Hindlimb muscle (tissue), 1 donor: ENCODE data around the gene SH3BP5. TPM values are rescaled to one million over a fixed set of nuclear protein-coding genes. Genes with fewer than 3 reads are reported as not detected.
A peak's percentile ranks its signal among the peaks of the same experiment; 100 is the strongest.

Source experiments
- DNase-seq: peaks from one replicate; pipeline ENCODE4 v3.0.0-alpha.2; 2013
- polyA plus RNA-seq: library from polyadenylated mRNA; unstranded; fragments of 120-200 nt; gene quantifications from one replicate; pipeline ENCODE4 v1.2.1, GENCODE V29; 2013; ENCODE audit not compliant: insufficient read length

Gene SH3BP5
- polyA plus RNA-seq, 1 donor = 31.9 TPM

GRCh38 chr3:15325228-15325627 lies 7.2 kb downstream of the SH3BP5 start:
- no peak for DNase-seq

GRCh38 chr3:15324379-15324808 lies 8.0 kb downstream of the SH3BP5 start:
- DNase-seq = no peak

GRCh38 chr3:15323063-15323462 lies 9.3 kb downstream of the SH3BP5 start:
- DNase-seq = no peak

GRCh38 chr3:15321349-15321748 lies 11.0 kb downstream of the SH3BP5 start:
- no peak for DNase-seq

GRCh38 chr3:15319575-15319974 lies 12.8 kb downstream of the SH3BP5 start:
- peak; percentile 51 for DNase-seq

GRCh38 chr3:15319136-15319535 lies 13.2 kb downstream of the SH3BP5 start:
- DNase-seq = no peak

GRCh38 chr3:15318661-15319060 lies 13.7 kb downstream of the SH3BP5 start:
- no peak for DNase-seq

GRCh38 chr3:15316998-15317435 lies 15.4 kb downstream of the SH3BP5 start:
- no peak for DNase-seq

- no peak for DNase-seq
These were observed 17.4 kb downstream of the SH3BP5 start for GRCh38 chr3:15315003-15315402.

GRCh38 chr3:15314276-15314675 lies 18.1 kb downstream of the SH3BP5 start:
- DNase-seq = no peak

GRCh38 chr3:15313461-15313860 lies 18.9 kb downstream of the SH3BP5 start:
- no peak for DNase-seq

GRCh38 chr3:15312550-15312949 lies 19.8 kb downstream of the SH3BP5 start:
- DNase-seq = no peak

GRCh38 chr3:15310491-15311370 lies 21.7 kb downstream of the SH3BP5 start:
- no peak for DNase-seq

- DNase-seq = no peak
These were observed 22.6 kb downstream of the SH3BP5 start for GRCh38 chr3:15309662-15310335.

GRCh38 chr3:15307580-15307979 lies 24.8 kb downstream of the SH3BP5 start:
- DNase-seq = no peak

GRCh38 chr3:15306979-15307359 lies 25.4 kb downstream of the SH3BP5 start:
- no peak for DNase-seq

GRCh38 chr3:15305359-15305844 lies 27.0 kb downstream of the SH3BP5 start:
- DNase-seq = no peak

GRCh38 chr3:15303728-15304127 lies 28.7 kb downstream of the SH3BP5 start:
- no peak for DNase-seq

- DNase-seq = no peak
These were observed 29.2 kb downstream of the SH3BP5 start for GRCh38 chr3:15303216-15303615.

GRCh38 chr3:15301761-15302160 lies 30.6 kb downstream of the SH3BP5 start:
- DNase-seq = no peak

GRCh38 chr3:15300323-15301078 lies 31.9 kb downstream of the SH3BP5 start:
- DNase-seq = no peak

- DNase-seq = no peak
These were observed 33.4 kb downstream of the SH3BP5 start for GRCh38 chr3:15299036-15299435.

- DNase-seq = no peak
These were observed 33.9 kb downstream of the SH3BP5 start for GRCh38 chr3:15298504-15298903.
